HL-60/S4 treated with phorbol 12-myristate 13-acetate at 8.2 ng/mL for 4 days and 3 days (cell line): Measurements from ENCODE around the gene GLI1.
"Not testable (repeated sequence)": the region's sequence is repeated elsewhere in the genome, so short reads cannot be mapped to it uniquely, and the experiment has no call there.

Source experiments
- in situ Hi-C: fragments of 300-500 bp; cut with MboI; formaldehyde crosslinking; loops from 2 replicates; pipeline ENCODE4 v1.15.0; 2022; ENCODE audit warnings: low sequenced_read_pairs

GLI1 gene

DNA sequence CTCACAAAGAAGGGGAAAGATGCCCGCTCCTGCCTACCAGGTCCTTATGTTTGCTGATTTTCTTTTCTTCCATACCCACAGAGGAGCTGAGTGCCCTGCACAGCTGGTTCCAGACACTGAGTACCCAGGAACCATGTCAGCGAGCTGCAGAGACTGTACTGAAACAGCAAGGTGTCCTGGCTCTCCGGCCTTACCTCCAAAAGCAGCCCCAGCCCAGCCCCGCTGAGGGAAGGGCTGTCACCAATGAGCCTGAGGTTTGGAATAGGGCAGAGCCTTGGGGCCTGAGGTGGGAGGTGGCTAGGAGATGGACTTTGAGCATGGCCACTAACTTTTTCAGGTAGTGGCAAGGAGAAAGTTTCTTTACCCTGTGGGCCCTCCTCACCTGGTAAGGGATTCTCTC, 30.5 kb downstream of the GLI1 start:
- in situ Hi-C loops: no loop called here

DNA sequence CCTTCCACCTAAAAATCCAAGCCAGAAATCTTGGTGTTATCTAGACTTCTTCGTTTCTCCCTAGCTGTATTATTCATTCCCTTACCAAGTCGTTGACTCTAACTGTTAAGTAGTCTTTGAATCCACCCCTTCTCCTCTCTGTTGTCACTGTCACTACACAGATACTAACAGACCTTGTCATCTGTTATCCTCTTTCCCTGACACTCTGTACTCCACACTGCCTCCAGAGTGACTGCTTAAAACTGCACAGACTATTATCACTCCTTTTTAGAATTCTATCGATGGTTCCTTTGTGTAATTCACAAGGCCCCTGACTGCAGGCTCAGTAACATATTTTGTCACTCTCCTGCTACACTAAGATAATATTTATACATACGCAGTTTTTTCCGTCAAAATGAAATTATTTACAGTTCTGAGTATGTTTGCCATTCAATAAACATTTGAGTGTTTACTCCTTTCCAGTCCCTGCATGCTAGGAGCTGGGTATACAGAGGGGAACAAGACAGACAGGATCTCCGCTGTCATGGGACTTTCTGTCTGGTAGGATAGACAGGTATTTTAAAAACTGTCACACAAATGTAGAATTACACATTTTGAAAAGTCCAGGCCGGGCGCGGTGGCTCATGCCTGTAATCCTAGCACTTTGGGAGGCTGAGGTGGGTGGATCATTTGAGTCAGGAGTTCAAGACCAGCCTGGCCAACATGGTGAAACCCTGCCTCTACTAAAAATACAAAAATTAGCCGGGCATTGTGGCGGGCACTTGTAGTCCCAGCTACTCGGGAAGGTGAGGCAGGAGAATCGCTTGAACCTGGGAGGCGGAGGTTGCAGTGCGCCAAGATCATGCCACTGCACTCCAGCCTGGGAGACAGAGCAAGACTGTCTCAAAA, 32.1 kb downstream of the GLI1 start:
- in situ Hi-C loops: no loop called here

DNA sequence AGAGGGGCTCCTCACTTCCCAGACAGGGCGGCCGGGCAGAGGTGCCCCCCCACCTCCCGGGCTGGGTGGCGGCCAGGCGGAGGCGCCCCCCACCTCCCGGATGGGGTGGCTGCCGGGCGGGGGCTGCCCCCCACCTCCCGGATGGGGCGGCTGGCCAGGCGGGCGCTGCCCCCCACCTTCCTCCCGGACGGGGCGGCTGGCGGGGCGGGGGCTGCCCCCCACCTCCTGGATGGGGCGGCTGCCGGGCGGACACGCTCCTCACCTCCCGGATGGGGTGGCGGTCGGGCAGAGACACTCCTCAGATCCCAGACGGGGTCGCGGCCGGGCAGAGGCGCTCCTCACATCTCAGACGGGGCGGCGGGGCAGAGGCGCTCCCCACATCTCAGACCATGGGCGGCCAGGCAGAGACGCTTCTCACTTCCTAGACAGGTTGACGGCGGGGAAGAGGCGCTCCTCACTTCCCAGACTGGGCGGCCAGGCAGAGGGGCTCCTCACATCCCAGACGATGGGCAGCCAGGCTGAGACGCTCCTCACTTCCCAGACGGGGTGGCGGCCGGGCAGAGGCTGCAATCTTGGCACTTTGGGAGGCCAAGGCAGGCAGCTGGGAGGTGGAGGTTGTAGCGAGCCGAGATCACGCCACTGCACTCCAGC, 35.6 kb downstream of the GLI1 start:
- in situ Hi-C loops: not testable (repeated sequence)

DNA sequence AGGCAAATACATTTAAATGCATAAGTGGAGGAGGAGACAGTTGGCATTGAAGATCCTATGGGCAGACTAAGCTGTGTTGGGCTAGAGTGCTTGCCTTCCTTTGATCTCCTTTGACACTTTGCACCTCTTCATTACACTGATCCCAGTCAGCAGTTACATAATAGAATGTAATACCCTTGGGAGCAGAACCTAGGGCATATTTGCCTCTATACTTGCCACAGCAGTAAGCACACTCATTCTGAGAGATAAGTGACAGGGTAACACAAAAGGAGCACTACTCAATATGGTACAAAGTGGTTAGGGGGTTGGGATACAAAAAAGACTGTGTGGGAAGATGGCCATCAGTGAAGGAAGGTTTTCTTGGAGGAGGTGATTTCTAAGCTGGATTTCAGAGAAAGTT, 37.2 kb downstream of the GLI1 start:
- in situ Hi-C loops: no loop called here

DNA sequence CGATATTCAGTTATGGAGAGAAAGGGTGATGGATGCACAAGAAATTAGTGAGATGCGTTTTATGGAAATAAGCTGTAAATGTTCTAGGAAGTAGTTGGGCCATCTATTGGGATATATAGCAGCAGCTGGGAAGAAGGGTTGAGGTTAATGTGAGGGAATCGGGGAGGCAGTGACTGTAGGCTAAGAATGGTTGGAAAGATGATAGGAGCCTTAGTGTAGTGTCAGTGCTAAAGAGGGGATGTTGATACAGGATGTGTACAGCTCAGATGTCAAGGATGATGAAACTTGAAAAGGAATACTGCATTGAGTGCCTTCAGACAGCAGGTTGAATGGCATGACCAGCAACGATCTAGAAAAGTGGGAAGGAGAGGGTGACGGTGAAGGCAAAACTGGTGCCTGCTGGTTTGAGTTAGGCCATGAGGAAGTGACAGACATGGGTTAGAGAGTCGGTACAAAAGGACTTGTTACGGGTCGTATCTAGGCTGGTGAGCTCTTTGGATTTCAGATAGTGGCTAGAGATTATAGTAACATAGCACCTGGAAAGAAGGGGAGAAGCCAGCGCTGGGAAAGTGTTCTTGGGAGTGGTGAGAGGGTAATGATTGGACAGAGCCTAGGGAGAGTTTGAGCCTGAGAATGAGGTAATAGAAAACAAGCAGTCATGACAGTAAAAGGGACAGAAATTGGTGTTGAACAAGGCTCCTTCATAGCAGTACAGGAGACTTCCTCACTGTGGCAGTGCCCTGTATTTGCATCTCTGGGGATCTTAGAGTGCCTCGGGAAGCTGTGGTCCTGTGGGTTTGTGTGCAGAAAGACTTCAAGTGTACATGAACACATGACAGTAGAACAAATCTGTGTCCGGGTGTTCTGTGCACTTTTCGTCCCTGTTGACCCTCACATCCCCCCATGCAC, 37.9 kb downstream of the GLI1 start:
- in situ Hi-C loops: no loop called here

DNA sequence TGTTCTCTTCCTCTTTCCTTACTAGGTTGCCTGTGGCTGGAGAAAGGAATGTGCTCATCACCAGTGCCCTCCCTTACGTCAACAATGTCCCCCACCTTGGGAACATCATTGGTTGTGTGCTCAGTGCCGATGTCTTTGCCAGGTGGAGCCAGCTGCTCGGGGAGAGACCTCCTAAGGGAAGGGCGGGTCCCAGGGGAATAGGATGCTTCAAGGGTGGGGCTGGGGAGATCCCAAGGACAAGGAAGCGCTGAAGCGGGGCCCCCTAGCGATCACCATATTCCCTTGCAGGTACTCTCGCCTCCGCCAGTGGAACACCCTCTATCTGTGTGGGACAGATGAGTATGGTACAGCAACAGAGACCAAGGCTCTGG, 38.5 kb downstream of the GLI1 start:
- in situ Hi-C loops: no loop called here

DNA sequence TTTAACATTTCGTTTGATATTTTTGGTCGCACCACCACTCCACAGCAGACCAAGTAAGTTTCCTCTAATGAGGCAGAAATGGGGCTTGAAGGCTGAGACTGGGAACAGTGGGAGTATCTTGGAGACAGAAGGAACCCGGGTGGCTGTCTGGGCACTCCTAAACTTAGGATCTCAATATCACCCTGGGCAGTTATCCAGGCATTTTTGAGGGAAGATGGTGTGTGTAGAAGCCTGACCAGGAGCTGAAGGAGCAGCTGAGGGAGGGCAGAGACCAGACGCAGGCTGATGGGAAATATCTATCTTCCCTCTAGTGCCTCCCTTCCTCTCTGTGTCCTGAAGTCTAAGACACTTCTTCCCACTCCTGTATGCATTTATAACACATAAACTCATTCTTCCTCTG, 39.0 kb downstream of the GLI1 start:
- in situ Hi-C loops: no loop called here

DNA sequence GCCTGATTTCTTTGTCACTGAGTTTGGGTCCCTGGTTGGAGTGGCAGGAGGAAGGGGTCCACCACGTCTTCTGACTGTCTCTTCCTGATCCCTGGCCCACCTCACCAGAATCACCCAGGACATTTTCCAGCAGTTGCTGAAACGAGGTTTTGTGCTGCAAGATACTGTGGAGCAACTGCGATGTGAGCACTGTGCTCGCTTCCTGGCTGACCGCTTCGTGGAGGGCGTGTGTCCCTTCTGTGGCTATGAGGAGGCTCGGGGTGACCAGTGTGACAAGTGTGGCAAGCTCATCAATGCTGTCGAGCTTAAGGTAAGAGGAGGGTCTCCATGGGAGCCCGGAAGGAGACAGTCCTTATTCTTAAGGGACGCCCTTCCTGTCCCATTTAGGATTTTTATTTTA, 40.6 kb downstream of the GLI1 start:
- in situ Hi-C loops: no loop called here

DNA sequence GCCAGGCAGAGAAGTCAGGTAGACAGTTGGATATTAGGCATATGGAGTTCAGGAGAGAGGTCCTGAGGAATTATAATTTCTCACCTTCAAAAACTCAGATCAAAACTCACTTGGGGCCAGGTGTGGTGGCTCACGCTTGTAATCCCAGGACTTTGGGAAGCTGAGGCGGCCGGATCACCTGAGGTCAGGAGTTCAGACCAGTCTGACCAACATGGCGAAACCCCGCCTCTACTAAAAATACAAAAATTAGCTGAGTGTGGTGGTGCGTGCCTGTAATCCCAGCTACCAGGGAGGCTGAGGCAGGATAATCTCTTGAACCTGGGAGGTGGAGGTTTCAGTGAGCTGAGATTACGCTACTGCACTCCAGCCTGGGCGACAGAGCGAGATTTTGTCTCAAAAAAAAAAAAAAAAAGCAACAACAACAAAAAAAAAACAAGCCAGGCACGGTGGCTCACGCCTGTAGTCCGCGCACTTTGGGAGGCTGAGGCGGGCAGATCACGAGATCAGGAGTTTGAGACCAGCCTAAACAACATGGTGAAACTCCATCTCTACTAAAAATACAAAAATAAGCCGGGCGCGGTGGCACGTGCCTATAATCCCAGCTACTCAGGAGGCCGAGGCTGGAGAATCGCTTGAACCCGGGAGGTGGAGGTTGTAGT, 42.9 kb downstream of the GLI1 start:
- in situ Hi-C loops: not testable (repeated sequence)

DNA sequence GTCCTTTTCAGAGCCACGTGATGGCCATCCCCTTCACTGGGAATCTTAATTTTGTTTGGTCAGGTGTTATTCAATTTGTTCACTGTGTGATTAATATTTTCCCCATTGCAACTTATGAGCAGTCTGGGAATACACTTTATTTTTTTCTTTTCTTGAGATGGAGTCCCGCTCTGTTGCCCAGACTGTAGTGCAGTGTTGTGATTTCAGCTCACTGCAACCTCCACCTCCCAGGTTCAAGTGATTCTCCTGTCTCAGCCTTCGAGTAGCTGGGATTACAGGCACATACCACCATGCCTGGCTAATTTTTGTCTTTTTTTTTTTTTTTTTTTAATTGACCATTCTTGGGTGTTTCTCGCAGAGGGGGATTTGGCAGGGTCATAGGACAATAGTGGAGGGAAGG, 47.0 kb downstream of the GLI1 start:
- in situ Hi-C loops: not testable (repeated sequence)

DNA sequence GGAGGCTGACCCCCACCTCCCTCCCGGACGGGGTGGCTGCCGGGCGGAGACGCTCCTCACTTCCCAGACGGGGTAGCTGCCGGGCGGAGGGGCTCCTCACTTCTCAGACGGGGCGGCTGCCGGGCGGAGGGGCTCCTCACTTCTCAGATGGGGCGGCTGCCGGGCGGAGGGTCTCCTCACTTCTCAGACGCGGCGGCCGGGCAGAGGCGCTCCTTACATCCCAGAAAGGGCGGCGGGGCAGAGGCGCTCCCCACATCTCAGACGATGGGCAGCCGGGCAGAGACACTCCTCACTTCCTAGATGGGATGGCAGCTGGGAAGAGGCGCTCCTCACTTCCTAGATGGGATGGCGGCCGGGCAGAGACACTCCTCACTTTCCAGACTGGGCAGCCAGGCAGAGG, 48.2 kb downstream of the GLI1 start:
- in situ Hi-C loops: not testable (repeated sequence)

DNA sequence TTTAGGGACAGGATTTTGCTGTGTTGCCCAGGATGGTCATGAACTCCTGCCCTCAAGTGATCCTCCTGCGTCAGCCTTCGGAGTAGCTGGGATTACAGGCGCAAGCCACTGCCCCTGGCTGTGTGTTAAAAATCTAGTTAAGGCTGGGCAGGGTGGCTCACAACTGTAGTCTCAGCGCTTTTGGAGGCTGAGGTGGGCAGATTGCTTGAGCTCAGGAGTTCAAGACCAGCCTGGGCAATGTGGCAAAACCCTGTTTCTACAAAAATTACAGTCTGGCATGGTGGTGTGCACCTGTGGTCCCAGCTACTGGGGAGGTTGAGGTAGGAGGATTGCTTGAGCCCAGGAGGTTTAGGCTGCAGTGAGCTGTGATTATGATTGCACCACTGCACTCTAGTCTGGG, 51.6 kb downstream of the GLI1 start:
- in situ Hi-C loops: no loop called here

DNA sequence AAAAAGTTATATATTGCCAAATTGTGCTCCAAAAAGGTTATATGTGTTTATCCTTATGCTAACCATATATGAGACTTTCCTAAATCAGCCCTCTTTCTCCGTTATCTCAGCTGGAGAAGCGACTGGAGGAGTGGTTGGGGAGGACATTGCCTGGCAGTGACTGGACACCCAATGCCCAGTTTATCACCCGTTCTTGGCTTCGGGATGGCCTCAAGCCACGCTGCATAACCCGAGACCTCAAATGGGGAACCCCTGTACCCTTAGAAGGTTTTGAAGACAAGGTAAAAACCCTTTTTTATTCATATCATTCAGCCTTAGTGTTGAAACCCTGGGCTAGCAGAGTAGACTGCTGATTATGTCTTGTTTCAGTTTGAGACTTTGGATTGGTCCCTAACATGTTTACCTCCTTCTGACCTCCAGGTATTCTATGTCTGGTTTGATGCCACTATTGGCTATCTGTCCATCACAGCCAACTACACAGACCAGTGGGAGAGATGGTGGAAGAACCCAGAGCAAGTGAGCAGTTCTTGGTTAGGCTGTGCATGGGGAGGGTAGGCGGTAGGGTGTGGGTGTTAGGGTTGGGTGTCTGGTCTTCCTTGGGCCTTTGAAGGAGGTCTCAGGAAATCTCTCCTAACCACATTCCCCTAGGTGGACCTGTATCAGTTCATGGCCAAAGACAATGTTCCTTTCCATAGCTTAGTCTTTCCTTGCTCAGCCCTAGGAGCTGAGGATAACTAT, 52.2 kb downstream of the GLI1 start:
- in situ Hi-C loops: no loop called here

DNA sequence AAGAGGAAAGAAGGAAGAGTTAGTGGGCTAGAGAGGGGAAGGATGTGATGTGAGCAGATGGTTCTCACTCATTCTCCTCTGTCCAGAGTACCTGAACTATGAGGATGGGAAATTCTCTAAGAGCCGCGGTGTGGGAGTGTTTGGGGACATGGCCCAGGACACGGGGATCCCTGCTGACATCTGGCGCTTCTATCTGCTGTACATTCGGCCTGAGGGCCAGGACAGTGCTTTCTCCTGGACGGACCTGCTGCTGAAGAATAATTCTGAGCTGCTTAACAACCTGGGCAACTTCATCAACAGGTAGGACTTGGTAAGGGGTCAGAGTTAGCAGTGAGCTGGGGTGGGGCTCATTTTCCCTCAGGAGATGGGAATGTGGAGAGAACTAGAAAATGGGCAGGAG, 53.1 kb downstream of the GLI1 start:
- in situ Hi-C loops: no loop called here

DNA sequence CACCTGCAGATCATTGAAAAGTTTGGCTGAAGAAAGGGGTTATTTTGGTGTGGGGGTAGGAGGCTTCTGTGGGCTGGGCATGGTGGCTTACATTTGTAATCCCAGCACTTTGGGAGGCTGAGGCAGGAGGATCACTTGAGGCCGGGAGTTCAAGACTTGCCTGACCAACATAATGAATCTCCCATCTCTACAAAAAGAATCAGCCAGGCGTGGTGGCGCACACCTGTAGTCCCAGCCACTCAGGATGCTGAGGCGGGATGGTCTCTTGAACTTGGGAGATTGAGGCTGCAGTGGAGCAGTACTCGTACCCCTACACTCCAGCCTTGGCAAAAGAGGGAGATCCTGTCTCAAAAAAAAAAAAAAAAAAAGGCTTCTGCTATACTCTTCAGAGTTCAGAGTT, 53.7 kb downstream of the GLI1 start:
- in situ Hi-C loops: no loop called here

DNA sequence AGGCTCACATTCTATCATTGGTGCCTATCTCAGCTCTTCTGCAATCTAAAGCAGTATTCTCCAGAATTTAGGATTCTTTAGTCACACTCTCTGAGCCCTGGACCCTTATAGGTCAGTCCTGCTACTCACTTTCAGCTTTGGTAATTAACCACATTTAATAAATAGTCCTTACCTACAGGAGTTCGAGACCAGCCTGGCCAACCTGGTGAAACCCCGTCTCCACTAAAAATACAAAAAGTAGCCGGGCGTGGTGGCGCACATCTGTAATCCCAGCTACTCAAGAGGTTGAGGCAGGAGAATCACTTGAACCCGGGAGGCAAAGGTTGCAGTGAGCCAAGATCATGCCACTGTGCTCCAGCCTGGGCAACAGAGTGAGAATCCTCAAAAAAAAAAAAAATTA, 54.1 kb downstream of the GLI1 start:
- in situ Hi-C loops: not testable (repeated sequence)

DNA sequence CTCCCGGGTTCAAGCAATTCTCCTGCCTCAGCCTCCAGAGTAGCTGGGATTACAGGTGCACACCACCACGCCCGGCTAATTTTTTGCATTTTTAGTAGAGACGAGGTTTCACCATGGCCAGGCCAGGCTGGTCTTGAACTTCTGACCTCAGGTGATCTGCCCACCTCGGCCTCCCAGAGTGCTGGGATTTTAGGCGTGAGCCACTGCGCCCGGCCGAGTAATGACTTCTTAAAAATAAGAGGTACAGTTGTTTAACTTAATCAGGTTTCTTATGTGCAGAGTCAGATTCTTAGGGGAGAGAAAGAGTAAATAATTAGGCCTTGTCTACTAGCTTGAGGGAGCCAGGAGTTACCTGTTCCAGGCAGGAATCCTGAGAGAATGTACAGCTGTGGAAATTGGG, 54.7 kb downstream of the GLI1 start:
- in situ Hi-C loops: not testable (repeated sequence)

DNA sequence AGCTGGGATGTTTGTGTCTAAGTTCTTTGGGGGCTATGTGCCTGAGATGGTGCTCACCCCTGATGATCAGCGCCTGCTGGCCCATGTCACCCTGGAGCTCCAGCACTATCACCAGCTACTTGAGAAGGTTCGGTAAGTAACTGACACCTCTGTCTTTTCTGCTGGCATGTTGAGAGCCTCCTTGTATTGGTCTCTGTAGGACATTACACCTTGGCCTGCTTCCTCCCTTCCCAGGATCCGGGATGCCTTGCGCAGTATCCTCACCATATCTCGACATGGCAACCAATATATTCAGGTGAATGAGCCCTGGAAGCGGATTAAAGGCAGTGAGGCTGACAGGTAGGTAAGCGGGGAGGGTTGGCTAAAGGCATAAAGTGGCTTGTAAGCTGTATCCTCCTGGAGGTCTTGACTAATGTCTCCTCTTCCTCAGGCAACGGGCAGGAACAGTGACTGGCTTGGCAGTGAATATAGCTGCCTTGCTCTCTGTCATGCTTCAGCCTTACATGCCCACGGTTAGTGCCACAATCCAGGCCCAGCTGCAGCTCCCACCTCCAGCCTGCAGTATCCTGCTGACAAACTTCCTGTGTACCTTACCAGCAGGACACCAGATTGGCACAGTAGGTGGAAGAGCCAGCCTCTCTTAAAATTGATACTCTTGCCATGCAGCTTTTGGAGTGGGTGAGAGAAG, 55.3 kb downstream of the GLI1 start:
- in situ Hi-C loops: no loop called here

DNA sequence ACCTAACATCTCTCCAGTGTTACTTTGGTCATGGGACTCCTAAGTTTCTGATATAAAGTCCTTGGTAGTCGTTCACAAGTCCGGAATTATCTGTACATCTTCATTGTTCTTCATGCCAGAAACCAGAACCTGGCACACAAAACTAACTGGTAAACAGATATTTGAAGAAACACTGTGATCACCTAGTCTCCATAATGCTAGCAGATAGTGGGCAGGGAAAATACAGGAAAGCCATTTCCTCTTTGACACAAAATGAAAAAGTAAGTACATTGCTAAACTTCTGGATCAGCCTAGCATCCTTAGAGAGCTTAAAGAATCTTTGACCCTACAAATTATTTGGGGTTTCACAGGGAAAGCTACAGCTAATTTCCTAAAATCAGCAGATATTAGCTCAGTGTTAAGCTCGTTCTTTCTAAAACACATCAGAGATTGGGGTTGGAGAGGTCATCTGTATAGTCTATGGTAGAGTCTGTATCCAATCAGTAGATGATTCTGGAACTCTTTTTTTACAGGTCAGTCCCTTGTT, 55.9 kb downstream of the GLI1 start:
- in situ Hi-C loops: no loop called here
